K562 (cell line): ENCODE data around the gene GPR3. TPM values are rescaled to one million over a fixed set of nuclear protein-coding genes. Genes with fewer than 3 reads are reported as not detected.
A peak's percentile ranks its signal among the peaks of the same experiment; 100 is the strongest.

ENCODE experiments used
- ARNT ChIP-seq, 2 experiments: fragments of 450-650 bp; IDR thresholded peaks; 2 replicates each; pipeline ENCODE4 v1.6.1; 2016; ENCODE audit warnings: mild to moderate bottlenecking in 1 of 2
- DEAF1 ChIP-seq: fragments of 450-650 bp; formaldehyde crosslinking; IDR thresholded peaks from 2 replicates; pipeline ENCODE4 v1.4.0; 2020; ENCODE audit warnings: mild to moderate bottlenecking, moderate library complexity
- FIP1L1 ChIP-seq: fragments of 200-400 bp; formaldehyde crosslinking; IDR thresholded peaks from 2 replicates; pipeline ENCODE4 v1.6.1; 2018; ENCODE audit warnings: mild to moderate bottlenecking, low read depth, low read length; ENCODE audit not compliant: poor library complexity, severe bottlenecking
- KLF13 ChIP-seq: fragments of 450-650 bp; IDR thresholded peaks from 2 replicates; pipeline ENCODE4 v1.6.1; 2016; ENCODE audit warnings: missing genetic modification characterization, low read depth, mild to moderate bottlenecking, missing compliant biosample characterization, moderate library complexity, borderline replicate concordance
- MYNN ChIP-seq, 2 experiments: sonication (generic); formaldehyde crosslinking in 1 of 2; IDR thresholded peaks; 2 replicates each; pipeline versions ENCODE4 v1.5.0 to v1.6.1; 2016 to 2020; ENCODE audit warnings: antibody characterized with exemption in 1 of 2, missing genetic modification reagents in 1 of 2
- NONO ChIP-seq, 2 experiments: fragments of 200-400 bp in 1 of 2; fragments of 450-650 bp in 1 of 2; formaldehyde crosslinking in 1 of 2; IDR thresholded peaks; 2 replicates each; pipeline ENCODE4 v1.6.1; 2017; ENCODE audit warnings: low read depth in 2 of 2, mild to moderate bottlenecking in 2 of 2, moderate library complexity in 2 of 2, low read length in 1 of 2
- PCBP1 ChIP-seq: fragments of 200-400 bp; formaldehyde crosslinking; IDR thresholded peaks from 2 replicates; pipeline ENCODE4 v1.6.1; 2018; ENCODE audit warnings: mild to moderate bottlenecking, low read depth, low read length; ENCODE audit not compliant: poor library complexity, severe bottlenecking
- RAD51 ChIP-seq: fragments of 450-650 bp; IDR thresholded peaks from 2 replicates; pipeline ENCODE4 v1.7.1; 2016; ENCODE audit warnings: low read depth, mild to moderate bottlenecking, borderline replicate concordance
- RB1 ChIP-seq: fragments of 450-650 bp; IDR thresholded peaks from 2 replicates; pipeline ENCODE4 v1.6.1; 2017; ENCODE audit warnings: low read depth, mild to moderate bottlenecking
- RBM25 ChIP-seq: fragments of 200-400 bp; formaldehyde crosslinking; IDR thresholded peaks from 2 replicates; pipeline ENCODE4 v1.6.1; 2018; ENCODE audit warnings: low read length, low read depth, moderate library complexity; ENCODE audit not compliant: severe bottlenecking
- RCOR1 ChIP-seq, 2 experiments: IDR thresholded peaks; 2 replicates each; pipeline ENCODE4 v1.6.1; 2012; ENCODE audit warnings: low read depth in 2 of 2, low read length in 2 of 2, borderline replicate concordance in 1 of 2, improper control_type of control experiment in 1 of 2
- SMAD4 ChIP-seq: fragments of 250-450 bp; sonication (Bioruptor Pico); conservative IDR thresholded peaks from 2 replicates; pipeline ENCODE4 v1.8.0; 2021; ENCODE audit warnings: inconsistent platforms, mild to moderate bottlenecking, moderate library complexity
- SOX6 ChIP-seq: fragments of 450-650 bp; IDR thresholded peaks from 2 replicates; pipeline ENCODE4 v1.6.1; 2014; ENCODE audit warnings: mild to moderate bottlenecking
- SUPT5H ChIP-seq: fragments of 450-650 bp; IDR thresholded peaks from 2 replicates; pipeline ENCODE4 v1.6.1; 2016
- TEAD1 ChIP-seq, 2 experiments: fragments of 450-650 bp in 1 of 2; sonication (generic) in 1 of 2; formaldehyde crosslinking; IDR thresholded peaks; 2 replicates each; pipeline versions ENCODE4 v1.4.0 to v1.8.0; 2020 to 2022; ENCODE audit warnings: mild to moderate bottlenecking in 2 of 2, missing genetic modification reagents in 1 of 2
- XRCC5 ChIP-seq: fragments of 200-400 bp; formaldehyde crosslinking; IDR thresholded peaks from 2 replicates; pipeline ENCODE4 v1.6.1; 2017; ENCODE audit warnings: low read depth, mild to moderate bottlenecking, low read length
- ZBTB9 ChIP-seq: fragments of 450-650 bp; formaldehyde crosslinking; IDR thresholded peaks from 2 replicates; pipeline ENCODE4 v1.4.0; 2020; ENCODE audit warnings: mild to moderate bottlenecking, moderate library complexity
- ZKSCAN1 ChIP-seq: fragments of 150-350 bp; IDR thresholded peaks from 2 replicates; pipeline ENCODE4 v1.6.1; 2016; ENCODE audit warnings: low read depth, low read length
- ZNF445 ChIP-seq: fragments of 250-450 bp; sonication (Bioruptor Pico); IDR thresholded peaks from 2 replicates; pipeline ENCODE4 v1.4.0; 2020; ENCODE audit warnings: low read depth, mild to moderate bottlenecking, moderate library complexity
- ZNF511 ChIP-seq: sonication (generic); formaldehyde crosslinking; IDR thresholded peaks from 2 replicates; pipeline ENCODE4 v1.8.0; 2022; ENCODE audit warnings: mild to moderate bottlenecking, missing genetic modification reagents
- ZNF79 ChIP-seq: fragments of 250-450 bp; sonication (Bioruptor Pico); IDR thresholded peaks from 2 replicates; pipeline ENCODE4 v1.4.0; 2020; ENCODE audit warnings: low read depth, mild to moderate bottlenecking, moderate library complexity
- polyA plus RNA-seq, 8 experiments: library from polyadenylated mRNA; depleted of rRNA in 4 of 8; stranded (reverse) in 5 of 8; unstranded in 3 of 8; fragments of >200 nt; fragmentation: Nextera tagmentation in 2 of 8; fragmentation: Illumina TruSeq in 1 of 8; extraction: Ambion mirVana in 2 of 8; extraction: Trizol in 1 of 8; gene quantifications; 2 replicates each; pipeline versions ENCODE4 v1.2.1 to v1.2.3, GENCODE V29; 2011 to 2014; ENCODE audit warnings: inconsistent platforms in 1 of 8, missing spikeins in 1 of 8
- total RNA-seq, 7 experiments: library from RNA; depleted of rRNA in 6 of 7; stranded (reverse); fragments of >200 nt in 6 of 7; fragmentation: Illumina TruSeq in 2 of 7; extraction: Trizol in 2 of 7; gene quantifications; 2 replicates each; pipeline versions ENCODE4 v1.2.1 to v1.2.3, GENCODE V29; 2011 to 2021; ENCODE audit warnings: low replicate concordance in 1 of 7
- TF ChIP-seq, protein P1 (sequence below), 2 experiments: IDR thresholded peaks; 2 replicates each; pipeline ENCODE4 v1.6.1; 2011; ENCODE audit warnings: borderline replicate concordance in 1 of 2, control low read depth in 1 of 2, low read depth in 1 of 2, low read length in 1 of 2, mild to moderate bottlenecking in 1 of 2, mixed read lengths in 1 of 2, moderate library complexity in 1 of 2; ENCODE audit not compliant: insufficient read depth in 1 of 2, insufficient read length in 1 of 2, poor library complexity in 1 of 2, severe bottlenecking in 1 of 2; ENCODE audit errors: extremely low read depth in 1 of 2

The GPR3 gene
- total and polyA plus RNA-seq, 9 of the 15 experiments (the other 6 are each of a cell fraction or from before 2014, with no cell fraction given), result 0.24 to 11.5 (median 3.7) TPM

DNA sequence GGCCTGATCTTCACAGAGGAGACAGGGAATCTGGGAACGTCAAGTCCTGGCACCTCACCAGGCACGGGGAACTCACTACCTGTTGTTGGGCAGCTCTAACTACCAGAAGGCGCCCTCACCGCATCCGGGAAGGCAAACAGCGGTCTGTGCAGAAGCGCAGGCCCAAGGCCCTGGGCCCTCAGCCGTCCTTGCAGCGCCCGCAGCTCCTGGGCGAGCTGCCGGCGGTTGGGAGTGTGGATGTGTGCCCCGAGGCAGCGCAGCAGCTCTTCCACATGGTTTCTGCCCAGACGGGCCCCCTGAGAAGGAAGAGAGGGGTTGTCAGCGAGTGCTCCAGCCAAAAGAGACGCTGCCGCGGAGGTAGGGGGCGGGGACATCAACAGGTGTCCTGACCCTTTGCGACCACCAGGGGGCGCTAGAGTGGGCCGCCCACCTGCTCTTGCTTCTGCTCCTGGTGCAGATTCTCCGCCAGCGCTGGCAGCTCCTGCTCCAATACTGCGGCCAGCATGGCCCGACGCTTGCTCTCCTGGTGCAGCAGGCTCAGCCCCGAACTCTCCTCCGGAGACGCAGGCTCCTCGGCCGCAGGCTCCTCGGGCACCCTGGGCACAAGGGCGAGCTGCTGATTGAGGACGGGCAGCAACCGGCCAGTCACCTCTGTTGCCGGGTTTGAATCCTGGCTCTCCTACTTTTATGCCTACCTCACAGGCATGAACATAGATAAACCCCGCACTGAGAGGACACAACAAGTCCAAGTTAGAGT is 35.0 kb upstream of the GPR3 start (continued):
- TF ChIP-seq ZNF511 (no peak), RCOR1 (IDR thresholded peaks at IDR 0.05; ENCODE audit: borderline replicate concordance in 1 of 2, low read depth in 2 of 2, low read length in 2 of 2) (peak; percentile 5 to 18; a peak in 2 of 4 replicates), RBM25 (no peak), ZBTB9 (CRISPR knock-in tag) (peak; percentile 29; the same call in 1 of the 2 replicates), PCBP1 (peak; percentile 2), SOX6 (0 out of 2 replicates have a peak, but pooled peaks have one; percentile 17), ZNF445 (CRISPR knock-in tag) (no peak), SMAD4 (0 out of 2 replicates have a peak, but pooled peaks have one; percentile 31), DEAF1 (peak; percentile 45; the same call in 1 of the 2 replicates), MYNN (IDR thresholded peaks at IDR 0.05) (0 out of 2 replicates have a peak, but pooled peaks have one; percentile 17), MYNN (CRISPR knock-in tag; IDR thresholded peaks at IDR 0.05) (no peak), TEAD1 (CRISPR knock-in tag; IDR thresholded peaks at IDR 0.05) (peak in 1 of 2 experiments; percentile 54; a peak in 1 of 4 replicates), RB1 (peak; percentile 72), ARNT (IDR thresholded peaks at IDR 0.05) (no peak), XRCC5 (peak; percentile 82; the same call in 1 of the 2 replicates), ZNF79 (no peak), FIP1L1 (peak; percentile 76), ZKSCAN1 (0 out of 2 replicates have a peak, but pooled peaks have one; percentile 54), NONO (IDR thresholded peaks at IDR 0.05; ENCODE audit: low read depth in 2 of 2, low read length in 1 of 2) (no peak), KLF13 (tag) (peak; percentile 89), RAD51 (no peak), SUPT5H (no peak)
- TF ChIP-seq, protein P1, sequence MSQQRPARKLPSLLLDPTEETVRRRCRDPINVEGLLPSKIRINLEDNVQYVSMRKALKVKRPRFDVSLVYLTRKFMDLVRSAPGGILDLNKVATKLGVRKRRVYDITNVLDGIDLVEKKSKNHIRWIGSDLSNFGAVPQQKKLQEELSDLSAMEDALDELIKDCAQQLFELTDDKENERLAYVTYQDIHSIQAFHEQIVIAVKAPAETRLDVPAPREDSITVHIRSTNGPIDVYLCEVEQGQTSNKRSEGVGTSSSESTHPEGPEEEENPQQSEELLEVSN (IDR thresholded peaks at IDR 0.05; ENCODE audit: borderline replicate concordance in 1 of 2, extremely low read depth in 1 of 2, insufficient read depth in 1 of 2, insufficient read length in 1 of 2, low read depth in 1 of 2, low read length in 1 of 2, poor library complexity in 1 of 2, severe bottlenecking in 1 of 2), result peak in 1 of 2 experiments; percentile 33
